Left lung (tissue), 10 donors: ENCODE data around the gene BID. TPM values are rescaled to one million over a fixed set of nuclear protein-coding genes. Genes with fewer than 3 reads are reported as not detected.

Experiments used
- ATAC-seq: fragments of 200-7000 bp; cut with Tn5 transposase; one replicate; pipeline ENCODE4 v1.9.1; 2020; ENCODE audit warnings: moderate library complexity
- DNase-seq, 4 donors: peaks; one replicate each; pipeline ENCODE4 v3.0.0-alpha.2; 2013 to 2020
- H3K27ac ChIP-seq, 2 donors: fragments of 200-600 bp; sonication (generic) in 1 of 2; one replicate each; pipeline versions ENCODE4 v1.5.0 to v1.8.0; 2020 to 2021
- H3K27me3 ChIP-seq, 2 donors: fragments of 200-600 bp; sonication (generic) in 1 of 2; one replicate each; pipeline versions ENCODE4 v1.5.0 to v1.8.0; 2020 to 2021
- H3K36me3 ChIP-seq, 2 donors: fragments of 200-600 bp; sonication (generic) in 1 of 2; one replicate each; pipeline versions ENCODE4 v1.5.0 to v1.8.0; 2020 to 2021
- H3K4me1 ChIP-seq, 2 donors: fragments of 200-600 bp; one replicate each; pipeline ENCODE4 v1.8.0; 2021
- H3K4me3 ChIP-seq, 2 donors: fragments of 200-600 bp; sonication (generic) in 1 of 2; one replicate each; pipeline versions ENCODE4 v1.5.0 to v1.8.0; 2020 to 2021; ENCODE audit warnings: mild to moderate bottlenecking in 1 of 2
- H3K9me3 ChIP-seq, 2 donors: fragments of 200-600 bp; sonication (generic) in 1 of 2; one replicate each; pipeline versions ENCODE4 v1.5.0 to v1.8.0; 2020 to 2021
- intact Hi-C, 2 donors: fragments of 100-400 bp; cut with DNase I; formaldehyde crosslinking; loops; one replicate each; pipeline versions ENCODE4 v1.11.2 to v1.14.2; 2022
- polyA plus RNA-seq, 6 donors: library from polyadenylated mRNA; unstranded; fragments of 120-200 nt; gene quantifications; one replicate each; pipeline ENCODE4 v1.2.1, GENCODE V29; 2013; ENCODE audit not compliant: insufficient read length in 6 of 6
- total RNA-seq, 2 donors: library from RNA; stranded (reverse); fragmentation: NEBNext Ultra II Directional; extraction: Animal tissue kit (Norgen Biotek cat#: 25700); gene quantifications; one replicate each; pipeline ENCODE4 v1.2.1, GENCODE V29; 2021
- TF ChIP-seq, protein P1 (sequence below), 2 donors: fragments of 200-600 bp; sonication (generic) in 1 of 2; IDR thresholded peaks; one replicate each; pipeline versions ENCODE4 v1.5.0 to v1.8.0; 2021; ENCODE audit warnings: antibody characterized with exemption in 2 of 2
- donor health status: DM: no; HTN: yes; CAD: no.
- donor health status: DM: no; HTN: no; CAD: no.

Gene BID
- total and polyA plus RNA-seq, 8 donors = 18.1 to 33.5 (median 21.0) TPM

DNA sequence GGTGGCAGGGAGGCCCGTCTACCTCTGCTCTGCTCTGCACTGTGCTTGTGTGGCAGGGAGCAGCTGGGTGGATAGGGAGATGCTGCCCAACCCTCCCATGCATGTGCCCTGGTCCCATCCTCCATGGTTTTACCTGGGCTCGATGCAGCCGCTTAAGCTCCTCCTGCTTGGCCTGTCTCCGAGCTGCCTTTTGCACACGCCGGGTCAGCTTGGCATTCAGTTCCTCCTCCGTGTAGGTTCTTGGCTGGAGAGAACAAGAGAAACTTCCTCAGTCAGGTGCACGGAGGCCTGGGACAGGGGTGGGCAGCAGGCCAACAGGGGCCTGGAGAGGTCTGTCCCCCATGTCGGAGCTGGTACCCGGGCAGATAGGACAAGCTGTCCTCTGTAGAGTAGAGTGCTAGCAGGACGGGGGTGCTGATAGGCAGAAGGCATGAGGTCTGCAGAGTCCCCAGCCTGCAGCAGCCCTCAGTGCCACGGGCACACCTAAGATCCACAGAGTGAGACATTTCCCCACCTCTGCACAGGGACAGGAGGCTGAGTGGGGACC lies 36.4 kb upstream of the BID start:
- ATAC-seq (no peak), DNase-seq (no peak)
- intact Hi-C loops = no loop called here
- Histone ChIP-seq H3K4me1 (peaks cover 0 to 7% of the 10 kb centered on the region in 2 donors), H3K27me3 (no peaks in the 10 kb centered on the region), H3K9me3 (no peaks in the 10 kb centered on the region), H3K36me3 (peaks cover 0 to 37% of the 10 kb centered on the region in 2 donors), H3K4me3 (no peak overlapping the region), H3K27ac (no peak overlapping the region)
- TF ChIP-seq, protein P1, sequence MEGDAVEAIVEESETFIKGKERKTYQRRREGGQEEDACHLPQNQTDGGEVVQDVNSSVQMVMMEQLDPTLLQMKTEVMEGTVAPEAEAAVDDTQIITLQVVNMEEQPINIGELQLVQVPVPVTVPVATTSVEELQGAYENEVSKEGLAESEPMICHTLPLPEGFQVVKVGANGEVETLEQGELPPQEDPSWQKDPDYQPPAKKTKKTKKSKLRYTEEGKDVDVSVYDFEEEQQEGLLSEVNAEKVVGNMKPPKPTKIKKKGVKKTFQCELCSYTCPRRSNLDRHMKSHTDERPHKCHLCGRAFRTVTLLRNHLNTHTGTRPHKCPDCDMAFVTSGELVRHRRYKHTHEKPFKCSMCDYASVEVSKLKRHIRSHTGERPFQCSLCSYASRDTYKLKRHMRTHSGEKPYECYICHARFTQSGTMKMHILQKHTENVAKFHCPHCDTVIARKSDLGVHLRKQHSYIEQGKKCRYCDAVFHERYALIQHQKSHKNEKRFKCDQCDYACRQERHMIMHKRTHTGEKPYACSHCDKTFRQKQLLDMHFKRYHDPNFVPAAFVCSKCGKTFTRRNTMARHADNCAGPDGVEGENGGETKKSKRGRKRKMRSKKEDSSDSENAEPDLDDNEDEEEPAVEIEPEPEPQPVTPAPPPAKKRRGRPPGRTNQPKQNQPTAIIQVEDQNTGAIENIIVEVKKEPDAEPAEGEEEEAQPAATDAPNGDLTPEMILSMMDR (IDR thresholded peaks at IDR 0.05) = no peak

DNA sequence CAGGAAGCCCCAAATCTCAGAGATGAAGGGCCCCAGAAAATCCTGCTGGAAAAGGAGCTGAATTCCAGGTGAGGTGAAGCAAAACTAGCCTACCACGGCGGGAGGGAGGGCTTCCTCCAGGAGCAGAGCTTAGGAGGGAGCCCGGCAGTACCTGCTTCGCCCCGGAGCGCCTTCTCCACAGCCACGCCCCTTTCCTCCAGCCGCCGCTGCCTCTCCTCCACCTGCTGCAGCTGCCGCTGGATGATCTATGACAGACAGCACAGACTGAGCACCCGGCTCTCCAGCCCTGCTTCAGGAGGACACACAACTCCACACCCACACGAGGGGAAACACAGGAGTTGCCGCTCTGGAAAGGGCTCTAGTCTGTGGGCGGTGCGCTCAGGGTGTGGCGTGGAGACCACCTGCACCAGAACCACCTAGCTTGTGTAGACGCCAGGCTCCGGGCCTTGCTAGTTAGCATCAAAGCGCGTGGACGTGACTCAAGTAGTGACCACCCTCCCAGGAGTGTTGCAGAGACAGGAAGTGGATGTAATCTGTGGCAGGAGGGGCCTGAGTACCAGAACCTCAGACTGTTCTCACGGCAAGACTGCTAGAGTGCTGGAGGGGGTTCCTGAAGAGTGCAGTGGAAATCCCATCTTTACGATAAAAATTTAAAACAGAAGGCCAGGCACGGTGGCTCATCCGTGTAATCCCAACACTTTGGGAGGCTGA lies 34.6 kb upstream of the BID start:
- DNase-seq (peak in 1 of 4 donors; percentile 77), ATAC-seq (peak; percentile 55)
- no peak overlapping the region for H3K4me3 ChIP-seq
- intact Hi-C loops = no loop called here
- TF ChIP-seq, protein P1 (IDR thresholded peaks at IDR 0.05) = no peak
- H3K4me1 ChIP-seq = peaks cover 0 to 7% of the 10 kb centered on the region in 2 donors
- no peak overlapping the region for H3K27ac ChIP-seq
- peaks cover 0 to 35% of the 10 kb centered on the region in 2 donors for H3K36me3 ChIP-seq
- no peaks in the 10 kb centered on the region for H3K9me3 ChIP-seq
- no peaks in the 10 kb centered on the region for H3K27me3 ChIP-seq

DNA sequence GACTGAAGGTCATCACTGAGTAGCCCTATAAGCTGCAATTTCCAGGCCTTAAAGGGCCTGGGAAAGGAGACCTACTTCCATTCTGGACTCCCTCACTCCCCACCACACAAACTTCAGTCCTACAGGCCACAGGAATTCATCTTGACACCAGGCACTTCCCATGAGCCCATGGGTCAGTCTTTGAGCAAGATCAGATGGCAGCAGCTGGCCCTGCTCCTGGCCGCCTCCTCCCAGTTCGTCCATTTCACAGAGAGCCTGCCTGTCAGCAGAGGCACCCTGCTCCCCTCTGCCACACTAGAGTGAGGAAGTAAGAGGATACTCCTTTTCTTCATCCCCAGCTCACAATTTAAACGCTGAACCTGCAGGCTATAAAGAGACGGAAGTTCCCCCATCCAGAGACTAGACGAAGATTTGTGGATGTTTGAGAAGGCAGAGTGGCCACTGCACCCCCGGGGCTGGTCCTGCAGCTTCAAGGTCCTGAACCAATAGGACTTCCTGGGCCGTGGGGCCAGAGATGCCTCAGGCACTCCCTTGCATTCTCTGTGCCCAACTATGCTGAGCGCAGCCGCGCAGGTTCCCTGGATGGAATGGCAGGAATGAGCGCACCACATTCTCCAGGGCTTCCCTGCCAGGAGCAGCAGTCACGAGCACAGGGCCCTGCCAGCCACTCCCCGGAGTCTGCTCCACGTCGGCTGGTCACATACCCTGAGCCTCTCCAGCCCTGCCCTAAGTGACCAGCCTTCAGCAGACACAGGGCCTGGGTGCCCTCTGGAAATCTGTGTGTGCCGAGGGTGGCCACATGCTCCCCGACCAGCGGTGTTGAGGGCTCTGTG lies 33.5 kb upstream of the BID start:
- intact Hi-C loops = no loop called here
- DNase-seq (peak in 2 of 4 donors; percentile 56 to 72), ATAC-seq (peak; percentile 88)
- no peak overlapping the region for H3K27ac ChIP-seq
- H3K4me3 ChIP-seq = no peak overlapping the region
- TF ChIP-seq, protein P1 (IDR thresholded peaks at IDR 0.05) = no peak
- H3K9me3 ChIP-seq = no peaks in the 10 kb centered on the region
- H3K4me1 ChIP-seq = peaks cover 0 to 7% of the 10 kb centered on the region in 2 donors
- H3K36me3 ChIP-seq = peaks cover 0 to 35% of the 10 kb centered on the region in 2 donors
- no peaks in the 10 kb centered on the region for H3K27me3 ChIP-seq

GRCh38 chr22:17807086-17807485 lies 32.8 kb upstream of the BID start:
- Histone ChIP-seq H3K9me3 (no peaks in the 10 kb centered on the region), H3K36me3 (peaks cover 0 to 33% of the 10 kb centered on the region in 2 donors), H3K4me3 (no peak overlapping the region), H3K27ac (no peak overlapping the region), H3K4me1 (peaks cover 0 to 7% of the 10 kb centered on the region in 2 donors), H3K27me3 (no peaks in the 10 kb centered on the region)
- ATAC-seq = no peak
- intact Hi-C loops = no loop called here
- DNase-seq = peak in 1 of 4 donors; percentile 62
- TF ChIP-seq, protein P1 (IDR thresholded peaks at IDR 0.05) = no peak

DNA sequence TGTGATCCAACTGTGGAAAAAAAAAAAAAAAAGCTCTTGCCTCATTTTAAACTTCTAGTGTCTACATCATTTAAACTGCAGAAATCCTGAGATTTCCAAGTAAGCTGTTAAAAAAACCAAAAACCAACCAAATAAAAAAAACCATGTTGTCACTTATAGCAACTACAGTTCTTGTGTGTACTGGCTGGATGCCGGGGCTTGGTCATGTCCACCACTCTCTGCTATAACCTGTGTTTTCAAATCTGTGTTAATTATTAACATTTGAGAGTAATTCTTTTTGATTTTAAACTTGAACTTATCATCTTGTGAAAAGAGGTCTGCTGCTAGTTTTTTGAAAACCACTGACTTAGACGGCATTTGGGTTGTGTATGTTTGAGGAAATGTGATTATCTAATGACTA lies 32.2 kb upstream of the BID start:
- Histone ChIP-seq H3K4me3 (no peak overlapping the region), H3K27me3 (no peaks in the 10 kb centered on the region), H3K4me1 (peaks cover 0 to 7% of the 10 kb centered on the region in 2 donors), H3K36me3 (peaks cover 0 to 29% of the 10 kb centered on the region in 2 donors), H3K9me3 (no peaks in the 10 kb centered on the region), H3K27ac (no peak overlapping the region)
- intact Hi-C loops = no loop called here
- TF ChIP-seq, protein P1 (IDR thresholded peaks at IDR 0.05) = no peak
- ATAC-seq (peak; percentile 20), DNase-seq (peak in 1 of 4 donors; percentile 50)
